Stromal cell of bone marrow (primary cell): Measurements from ENCODE around the gene TERT.

Experiments used
- DNase-seq: peaks from one replicate; pipeline ENCODE4 v3.0.0-alpha.2; 2012; ENCODE audit warnings: low read depth

The TERT gene

GRCh38 chr5:1318659-1319251, 23.9 kb upstream of the TERT start:
- DNase-seq = no peak

GRCh38 chr5:1317921-1318565, 23.2 kb upstream of the TERT start:
- DNase-seq = no peak

- DNase-seq = no peak
These were observed 21.9 kb upstream of the TERT start for GRCh38 chr5:1316588-1317340.

GRCh38 chr5:1315709-1316587, 21.1 kb upstream of the TERT start:
- no peak for DNase-seq

- no peak for DNase-seq
These were observed 20.3 kb upstream of the TERT start for GRCh38 chr5:1315018-1315708.

- DNase-seq = no peak
These were observed 19.7 kb upstream of the TERT start for GRCh38 chr5:1314564-1314982.

GRCh38 chr5:1312993-1313833, 18.3 kb upstream of the TERT start:
- no peak for DNase-seq

- DNase-seq = no peak
These were observed 17.3 kb upstream of the TERT start for GRCh38 chr5:1312206-1312605.

- DNase-seq = no peak
These were observed 16.7 kb upstream of the TERT start for GRCh38 chr5:1311439-1312055.

- DNase-seq = no peak
These were observed 15.2 kb upstream of the TERT start for GRCh38 chr5:1310118-1310517.

GRCh38 chr5:1304033-1304432, 9.2 kb upstream of the TERT start:
- DNase-seq = no peak

- DNase-seq = no peak
These were observed 7.4 kb upstream of the TERT start for GRCh38 chr5:1302258-1302657.

- no peak for DNase-seq
These were observed 5.8 kb upstream of the TERT start for GRCh38 chr5:1300581-1301083.

GRCh38 chr5:1299961-1300360, 5.1 kb upstream of the TERT start:
- no peak for DNase-seq

- DNase-seq = no peak
These were observed 4.6 kb upstream of the TERT start for GRCh38 chr5:1299511-1299850.

- no peak for DNase-seq
These were observed 4.0 kb upstream of the TERT start for GRCh38 chr5:1298723-1299510.

- DNase-seq = no peak
These were observed 3.2 kb upstream of the TERT start for GRCh38 chr5:1298067-1298551.

- DNase-seq = no peak
These were observed 2.4 kb upstream of the TERT start for GRCh38 chr5:1297243-1297642.

- no peak for DNase-seq
These were observed 776 bp upstream of the TERT start for GRCh38 chr5:1295650-1296037.
